Fibroblast of villous mesenchyme (primary cell): ENCODE results near the gene SLC35F5. TPM values are rescaled to one million over a fixed set of nuclear protein-coding genes. Genes with fewer than 3 reads are reported as not detected.

Experiments used
- small RNA-seq: library from RNA; depleted of rRNA; stranded (forward); fragments of <200 nt; gene quantifications from one replicate; pipeline ENCODE3, GENCODE V24; 2012
- total RNA-seq: library from RNA; depleted of rRNA; stranded (reverse); fragments of >200 nt; gene quantifications from 2 replicates; pipeline ENCODE4 v1.2.3, GENCODE V29; 2012

The SLC35F5 gene
- total RNA-seq, 1 donor = 312 TPM

Small RNA genes within 50 kb of the gene (small RNA-seq; reads per million reads assigned to genes)
- gene MIR4782 (0.28 reads per million), gene RNU6-744P (not detected)

Other genes starting within 250 kb of the SLC35F5 start
- gene RABL2A, start 129.4 kb downstream of the SLC35F5 start, total RNA-seq = 7.8 and 8.1 TPM in 2 replicates
- 323 and 532 TPM in 2 replicates for gene ACTR3, start 133.4 kb upstream of the SLC35F5 start, total RNA-seq